ENCODE measurements around the gene NOS3. TPM values are rescaled to one million over a fixed set of nuclear protein-coding genes. Genes with fewer than 3 reads are reported as not detected.

NOS3 gene
- total RNA-seq, 4 donors from 2014 or later = 2.5 to 11.3 (median 6.0) TPM

DNA sequence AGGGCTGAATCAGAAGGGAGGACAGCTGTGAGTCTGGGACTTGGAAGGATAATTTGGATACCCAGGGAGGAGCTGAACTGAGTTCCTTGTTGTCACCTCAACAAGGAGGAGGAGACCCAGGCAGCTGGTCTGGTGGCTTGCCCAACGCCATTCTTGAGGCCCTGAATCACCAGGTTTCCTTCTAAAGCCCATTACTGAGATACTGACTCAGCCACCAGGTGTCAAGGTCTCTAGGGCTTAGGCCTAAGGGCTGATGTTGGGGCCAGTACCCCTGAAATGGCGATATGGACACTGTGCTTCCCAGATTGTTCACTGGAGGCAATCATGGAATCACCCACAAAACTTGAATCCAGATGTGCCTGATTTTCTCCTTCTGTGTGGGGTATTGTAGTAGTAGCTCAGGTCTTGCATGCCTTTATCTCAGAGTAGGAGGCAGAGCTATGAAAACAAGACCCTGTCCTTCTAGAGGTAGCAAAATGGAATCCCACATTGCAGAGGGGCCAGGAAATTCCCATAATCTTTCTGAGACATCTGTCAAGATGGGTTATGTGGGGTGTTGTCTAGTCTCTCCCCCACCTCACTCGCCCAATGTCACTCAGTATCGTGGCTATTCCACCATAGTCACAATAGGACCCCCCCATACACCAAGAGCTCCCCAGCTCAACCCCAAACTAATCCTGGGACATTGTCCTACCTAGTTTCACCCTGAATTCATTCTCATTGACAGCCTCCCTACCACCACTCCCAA, 35.3 kb downstream of the NOS3 start:
- TF ChIP-seq, protein P1, sequence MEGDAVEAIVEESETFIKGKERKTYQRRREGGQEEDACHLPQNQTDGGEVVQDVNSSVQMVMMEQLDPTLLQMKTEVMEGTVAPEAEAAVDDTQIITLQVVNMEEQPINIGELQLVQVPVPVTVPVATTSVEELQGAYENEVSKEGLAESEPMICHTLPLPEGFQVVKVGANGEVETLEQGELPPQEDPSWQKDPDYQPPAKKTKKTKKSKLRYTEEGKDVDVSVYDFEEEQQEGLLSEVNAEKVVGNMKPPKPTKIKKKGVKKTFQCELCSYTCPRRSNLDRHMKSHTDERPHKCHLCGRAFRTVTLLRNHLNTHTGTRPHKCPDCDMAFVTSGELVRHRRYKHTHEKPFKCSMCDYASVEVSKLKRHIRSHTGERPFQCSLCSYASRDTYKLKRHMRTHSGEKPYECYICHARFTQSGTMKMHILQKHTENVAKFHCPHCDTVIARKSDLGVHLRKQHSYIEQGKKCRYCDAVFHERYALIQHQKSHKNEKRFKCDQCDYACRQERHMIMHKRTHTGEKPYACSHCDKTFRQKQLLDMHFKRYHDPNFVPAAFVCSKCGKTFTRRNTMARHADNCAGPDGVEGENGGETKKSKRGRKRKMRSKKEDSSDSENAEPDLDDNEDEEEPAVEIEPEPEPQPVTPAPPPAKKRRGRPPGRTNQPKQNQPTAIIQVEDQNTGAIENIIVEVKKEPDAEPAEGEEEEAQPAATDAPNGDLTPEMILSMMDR (IDR thresholded peaks at IDR 0.05; ENCODE audit: low read depth) = no peak

DNA sequence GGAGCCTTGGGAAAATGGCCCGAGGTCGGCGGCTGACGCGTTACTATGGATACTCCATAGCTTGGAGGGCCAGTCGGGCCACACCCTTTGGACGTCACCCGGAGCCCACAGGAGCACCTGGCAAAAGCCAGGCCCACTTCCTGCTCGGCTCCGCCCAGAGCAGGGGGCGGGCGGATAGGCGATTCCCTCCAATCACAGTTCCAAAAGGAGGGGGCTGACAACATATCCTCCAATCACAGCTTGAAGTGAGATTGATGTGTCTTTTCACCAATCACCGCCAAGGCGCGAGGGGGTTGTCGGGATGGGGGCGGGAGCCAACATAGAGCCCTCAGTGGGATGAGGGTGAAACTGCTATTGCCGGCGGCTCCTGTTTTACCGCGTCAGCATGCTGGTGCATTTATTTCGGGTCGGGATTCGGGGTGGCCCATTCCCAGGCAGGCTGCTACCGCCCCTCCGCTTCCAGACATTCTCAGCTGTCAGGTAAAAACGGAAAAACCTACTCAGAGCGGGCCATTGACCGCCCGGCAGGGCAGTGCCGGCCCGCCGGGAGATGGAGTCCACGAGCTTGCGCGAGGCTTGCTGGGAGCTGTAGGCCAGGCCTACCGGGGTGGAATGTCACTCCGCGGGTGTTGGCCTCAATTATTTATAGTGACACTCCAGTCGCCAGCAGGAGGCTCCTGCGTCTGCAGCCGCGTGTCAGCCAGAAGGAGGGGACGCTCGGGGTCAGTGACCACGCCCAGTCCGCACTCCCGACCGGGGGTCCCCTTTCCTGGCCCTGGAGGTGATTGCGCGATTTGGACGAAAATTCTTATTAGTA, 37.5 kb downstream of the NOS3 start, which contains the start of gene ABCB8:
TSS of gene ABCB8 (plus strand) at position 320 of the 817 bp plus-strand sequence. CDS start at position 386, 66 bp downstream.
- TF ChIP-seq, protein P1 (IDR thresholded peaks at IDR 0.05; ENCODE audit: low read depth) = no peak

DNA sequence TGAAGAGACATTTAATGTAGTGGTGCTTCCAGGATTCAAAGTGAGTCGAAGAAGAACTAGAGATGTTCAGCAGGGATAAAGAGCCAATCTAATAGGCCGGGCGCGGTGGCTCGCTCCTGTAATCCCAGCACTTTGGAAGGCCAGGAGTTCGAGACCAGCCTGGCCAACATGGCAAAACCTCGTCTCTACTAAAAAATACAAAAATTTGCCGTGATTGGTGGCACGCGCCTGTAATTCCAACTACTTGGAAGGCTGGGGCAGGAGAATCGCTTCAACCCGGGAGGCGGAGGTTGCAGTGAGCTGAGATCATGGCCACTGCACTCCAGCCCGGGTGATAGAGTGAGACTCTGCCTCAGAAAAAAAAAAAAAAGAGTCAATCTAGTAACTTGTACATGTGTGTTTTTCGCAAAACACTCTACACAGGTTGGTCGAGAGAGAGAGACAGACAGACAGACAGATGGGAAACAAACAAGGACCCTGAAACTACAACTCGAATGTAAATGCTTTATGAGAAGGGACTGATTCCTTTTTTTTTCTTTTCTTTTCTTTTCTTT, 38.2 kb downstream of the NOS3 start:
- TF ChIP-seq, protein P1 (IDR thresholded peaks at IDR 0.05; ENCODE audit: low read depth) = no peak

- TF ChIP-seq, protein P1 (IDR thresholded peaks at IDR 0.05; ENCODE audit: low read depth) = no peak
Observed at GRCh38 chr7:151031011-151031410, 40.2 kb downstream of the NOS3 start.

- TF ChIP-seq, protein P1 (IDR thresholded peaks at IDR 0.05; ENCODE audit: low read depth) = no peak
Observed at GRCh38 chr7:151032936-151033863, 42.4 kb downstream of the NOS3 start.

GRCh38 chr7:151033864-151034249, 43.0 kb downstream of the NOS3 start:
- TF ChIP-seq, protein P1 (IDR thresholded peaks at IDR 0.05; ENCODE audit: low read depth) = no peak
